ENCODE data around the gene NEDD4.
A peak's percentile ranks its signal among the peaks of the same experiment; 100 is the strongest.
"Not testable (repeated sequence)": the region's sequence is repeated elsewhere in the genome, so short reads cannot be mapped to it uniquely, and the experiment has no call there.

NEDD4 gene

GRCh38 chr15:56031402-56031801, 38.0 kb upstream of the NEDD4 start:
- H3K9ac ChIP-seq (ENCODE audit: low read depth, low read length), result no peak overlapping the region

DNA sequence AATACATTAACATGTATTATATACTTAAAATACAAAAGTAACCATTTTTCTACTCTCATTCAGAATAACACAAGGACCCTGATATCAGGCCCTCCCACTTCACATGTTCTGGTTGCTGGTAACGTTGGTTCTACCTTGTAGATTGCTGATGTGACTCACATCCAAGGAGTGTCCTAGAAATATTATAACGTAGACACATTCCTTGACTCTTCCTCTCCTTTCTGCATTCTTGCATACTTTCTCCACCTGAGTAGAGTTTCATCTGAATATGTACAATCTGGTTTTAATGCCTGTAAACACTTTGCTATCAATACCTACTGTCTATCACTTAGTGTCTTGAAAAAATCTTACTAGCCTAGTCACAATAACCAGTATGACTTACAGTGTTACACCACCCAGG, 35.0 kb upstream of the NEDD4 start:
- Histone ChIP-seq H3K4me3 (ENCODE audit: low read length) (no peak overlapping the region), H3K36me3 (ENCODE audit: insufficient read depth, low read length) (no peaks in the 10 kb centered on the region), H3K27me3 (ENCODE audit: control insufficient read depth, insufficient read depth, low read length) (no peaks in the 10 kb centered on the region), H3K9me3 (replicated peaks; ENCODE audit: low read length) (no peaks in the 10 kb centered on the region), H3K4me1 (ENCODE audit: control insufficient read depth, insufficient read depth, low read length) (no peaks in the 10 kb centered on the region), H3K4me2 (ENCODE audit: low read length) (no peak overlapping the region), H3K9ac (ENCODE audit: low read depth, low read length) (no peak overlapping the region)

More at GRCh38 chr15:56031402-56031801, 38.0 kb upstream of the NEDD4 start:
- Histone ChIP-seq H3K9me3 (replicated peaks; ENCODE audit: low read length) (no peaks in the 10 kb centered on the region), H3K4me1 (ENCODE audit: control insufficient read depth, insufficient read depth, low read length) (no peaks in the 10 kb centered on the region), H3K27me3 (ENCODE audit: control insufficient read depth, insufficient read depth, low read length) (no peaks in the 10 kb centered on the region), H3K36me3 (ENCODE audit: insufficient read depth, low read length) (no peaks in the 10 kb centered on the region), H3K4me3 (ENCODE audit: low read length) (no peak overlapping the region), H3K4me2 (ENCODE audit: low read length) (no peak overlapping the region)

DNA sequence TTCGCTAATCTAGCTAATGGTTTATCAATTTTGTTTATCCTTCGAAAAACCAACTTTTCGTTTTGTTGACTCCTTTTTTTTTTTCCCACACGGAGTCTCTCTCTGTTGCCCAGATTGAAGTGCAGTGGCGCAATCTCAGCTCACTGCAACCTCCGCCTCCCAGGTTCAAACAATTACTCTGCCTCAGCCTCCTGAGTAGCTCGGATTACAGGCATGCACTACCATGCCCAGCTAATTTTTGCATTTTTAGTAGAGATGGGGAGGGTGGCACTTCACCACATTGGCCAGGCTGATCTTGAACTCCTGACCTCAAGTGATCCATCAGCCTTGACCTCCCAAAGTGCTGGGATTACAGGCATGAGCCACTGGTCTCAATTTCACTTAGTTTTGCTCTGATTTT, 29.7 kb upstream of the NEDD4 start:
- not testable (repeated sequence) for H3K4me1 ChIP-seq (ENCODE audit: control insufficient read depth, insufficient read depth, low read length)

GRCh38 chr15:56019819-56020486, 26.5 kb upstream of the NEDD4 start:
- Histone ChIP-seq H3K4me2 (ENCODE audit: low read length) (no peak overlapping the region), H3K4me3 (ENCODE audit: low read length) (no peak overlapping the region), H3K4me1 (ENCODE audit: control insufficient read depth, insufficient read depth, low read length) (no peaks in the 10 kb centered on the region), H3K9me3 (replicated peaks; ENCODE audit: low read length) (no peaks in the 10 kb centered on the region), H3K27me3 (ENCODE audit: control insufficient read depth, insufficient read depth, low read length) (no peaks in the 10 kb centered on the region), H3K9ac (ENCODE audit: low read depth, low read length) (no peak overlapping the region), H3K36me3 (ENCODE audit: insufficient read depth, low read length) (no peaks in the 10 kb centered on the region)

More for the DNA sequence above, 29.7 kb upstream of the NEDD4 start:
- H3K9me3 ChIP-seq (replicated peaks; ENCODE audit: low read length); H3K4me3 ChIP-seq (ENCODE audit: low read length); H3K4me2 ChIP-seq (ENCODE audit: low read length); H3K9ac ChIP-seq (ENCODE audit: low read depth, low read length); H3K36me3 ChIP-seq (ENCODE audit: insufficient read depth, low read length); H3K27me3 ChIP-seq (ENCODE audit: control insufficient read depth, insufficient read depth, low read length): not testable (repeated sequence)

DNA sequence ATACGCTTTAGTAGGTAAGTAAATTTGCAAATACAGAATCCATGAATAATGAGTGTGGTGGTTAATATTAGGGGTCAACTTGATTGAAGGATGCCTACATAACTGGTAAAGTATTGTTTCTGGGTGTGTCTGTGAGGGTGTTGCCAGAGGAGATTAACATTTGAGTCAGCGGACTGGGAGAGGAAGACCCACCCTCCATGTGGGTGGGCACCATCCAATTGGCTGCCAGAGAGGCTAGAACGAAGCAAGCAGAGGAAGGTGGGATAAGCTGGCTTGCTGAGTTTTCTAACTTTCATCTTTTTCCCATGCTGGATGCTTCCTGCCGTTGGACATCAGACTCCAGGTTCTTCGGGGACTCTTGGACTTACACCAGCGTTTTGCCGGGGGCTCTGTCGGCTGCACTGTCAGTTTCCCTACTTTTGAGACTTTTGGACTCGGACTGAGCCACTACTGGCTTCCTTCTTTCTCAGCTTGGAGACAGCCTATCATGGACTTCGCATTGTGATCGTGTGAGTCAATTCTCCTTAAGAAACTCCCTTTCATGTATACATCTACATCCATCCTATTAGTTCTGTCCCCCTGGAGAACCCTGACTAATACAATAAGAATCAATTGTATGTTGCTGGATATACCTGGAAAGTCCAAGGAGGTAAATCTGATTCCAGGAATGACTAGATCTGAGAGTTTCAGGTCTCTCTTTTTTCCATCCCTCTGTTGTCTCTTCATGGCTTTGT, 25.8 kb upstream of the NEDD4 start:
- peaks cover 3% of the 10 kb centered on the region for H3K9me3 ChIP-seq (replicated peaks; ENCODE audit: low read length)
- H3K9ac ChIP-seq (ENCODE audit: low read depth, low read length), result no peak overlapping the region
- no peaks in the 10 kb centered on the region for H3K4me1 ChIP-seq (ENCODE audit: control insufficient read depth, insufficient read depth, low read length)

GRCh38 chr15:56017920-56018319, 24.5 kb upstream of the NEDD4 start:
- H3K4me2 ChIP-seq (ENCODE audit: low read length), result no peak overlapping the region
- no peaks in the 10 kb centered on the region for H3K4me1 ChIP-seq (ENCODE audit: control insufficient read depth, insufficient read depth, low read length)
- no peak overlapping the region for H3K9ac ChIP-seq (ENCODE audit: low read depth, low read length)
- peaks cover 3% of the 10 kb centered on the region for H3K9me3 ChIP-seq (replicated peaks; ENCODE audit: low read length)
- no peaks in the 10 kb centered on the region for H3K27me3 ChIP-seq (ENCODE audit: control insufficient read depth, insufficient read depth, low read length)
- H3K4me3 ChIP-seq (ENCODE audit: low read length), result no peak overlapping the region
- H3K36me3 ChIP-seq (ENCODE audit: insufficient read depth, low read length), result no peaks in the 10 kb centered on the region

More for the DNA sequence above, 25.8 kb upstream of the NEDD4 start:
- H3K27me3 ChIP-seq (ENCODE audit: control insufficient read depth, insufficient read depth, low read length), result no peaks in the 10 kb centered on the region
- H3K4me2 ChIP-seq (ENCODE audit: low read length), result no peak overlapping the region
- no peak overlapping the region for H3K4me3 ChIP-seq (ENCODE audit: low read length)
- no peaks in the 10 kb centered on the region for H3K36me3 ChIP-seq (ENCODE audit: insufficient read depth, low read length)

GRCh38 chr15:56017511-56017910, 24.1 kb upstream of the NEDD4 start:
- no peaks in the 10 kb centered on the region for H3K36me3 ChIP-seq (ENCODE audit: insufficient read depth, low read length)
- no peak overlapping the region for H3K4me3 ChIP-seq (ENCODE audit: low read length)
- no peak overlapping the region for H3K9ac ChIP-seq (ENCODE audit: low read depth, low read length)
- H3K9me3 ChIP-seq (replicated peaks; ENCODE audit: low read length), result peaks cover 3% of the 10 kb centered on the region
- H3K4me1 ChIP-seq (ENCODE audit: control insufficient read depth, insufficient read depth, low read length), result no peaks in the 10 kb centered on the region
- H3K4me2 ChIP-seq (ENCODE audit: low read length), result no peak overlapping the region
- H3K27me3 ChIP-seq (ENCODE audit: control insufficient read depth, insufficient read depth, low read length), result no peaks in the 10 kb centered on the region

- Histone ChIP-seq H3K36me3 (ENCODE audit: insufficient read depth, low read length) (no peaks in the 10 kb centered on the region), H3K9ac (ENCODE audit: low read depth, low read length) (no peak overlapping the region), H3K27me3 (ENCODE audit: control insufficient read depth, insufficient read depth, low read length) (no peaks in the 10 kb centered on the region), H3K4me2 (ENCODE audit: low read length) (no peak overlapping the region), H3K4me1 (ENCODE audit: control insufficient read depth, insufficient read depth, low read length) (no peaks in the 10 kb centered on the region), H3K4me3 (ENCODE audit: low read length) (no peak overlapping the region), H3K9me3 (replicated peaks; ENCODE audit: low read length) (peaks cover 3% of the 10 kb centered on the region)
Measured at GRCh38 chr15:56016281-56016680, 22.9 kb upstream of the NEDD4 start.

- Histone ChIP-seq H3K27me3 (ENCODE audit: control insufficient read depth, insufficient read depth, low read length) (no peaks in the 10 kb centered on the region), H3K9me3 (replicated peaks; ENCODE audit: low read length) (peaks cover 3% of the 10 kb centered on the region), H3K9ac (ENCODE audit: low read depth, low read length) (no peak overlapping the region), H3K4me3 (ENCODE audit: low read length) (no peak overlapping the region), H3K4me1 (ENCODE audit: control insufficient read depth, insufficient read depth, low read length) (no peaks in the 10 kb centered on the region), H3K4me2 (ENCODE audit: low read length) (no peak overlapping the region), H3K36me3 (ENCODE audit: insufficient read depth, low read length) (no peaks in the 10 kb centered on the region)
Measured at GRCh38 chr15:56014677-56015076, 21.3 kb upstream of the NEDD4 start.

DNA sequence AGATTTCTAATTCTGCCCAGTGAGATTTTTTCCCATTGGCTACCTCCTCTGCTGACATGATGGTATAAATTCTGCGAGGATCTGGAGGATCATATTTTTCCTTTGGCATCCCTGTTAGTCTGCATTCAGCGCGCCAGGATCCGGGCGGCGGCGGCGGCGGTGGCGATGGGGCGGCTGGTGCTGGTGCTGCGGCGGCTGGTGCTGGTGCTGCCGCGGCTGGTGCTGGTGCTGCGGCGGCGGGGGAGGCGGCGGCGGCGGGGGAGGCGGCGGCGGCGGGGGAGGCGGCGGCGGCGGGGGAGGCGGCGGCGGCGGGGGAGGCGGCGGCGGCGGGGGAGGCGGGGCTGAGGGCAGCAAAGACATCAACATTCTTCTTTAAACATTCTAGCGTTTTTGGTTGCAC, 13.6 kb upstream of the NEDD4 start:
- H3K9ac ChIP-seq (ENCODE audit: low read depth, low read length), result peak overlapping the region; percentile 79

DNA sequence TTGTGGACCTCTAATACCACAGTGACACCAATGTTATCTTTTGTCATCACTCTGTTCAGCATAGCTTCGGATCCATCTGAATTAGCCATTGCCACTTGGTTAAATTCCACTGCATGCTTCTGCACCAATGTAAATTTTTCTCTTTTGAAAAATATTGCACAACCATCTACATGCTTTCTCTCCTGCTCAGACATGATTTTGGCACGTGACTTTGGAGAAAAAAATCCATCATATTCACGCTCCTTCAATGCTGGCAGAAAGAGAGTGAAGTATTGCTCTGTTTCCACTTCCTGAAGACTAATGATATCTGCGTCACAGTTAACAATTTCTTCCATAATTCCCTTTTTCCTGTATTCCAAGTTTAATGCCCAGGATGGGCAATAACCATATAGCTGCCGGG, 13.0 kb upstream of the NEDD4 start:
- Histone ChIP-seq H3K4me3 (ENCODE audit: low read length) (peak overlapping the region; percentile 70), H3K9ac (ENCODE audit: low read depth, low read length) (peak overlapping the region; percentile 79)
- H3K27me3 ChIP-seq (ENCODE audit: control insufficient read depth, insufficient read depth, low read length), result not testable (repeated sequence)

More for the DNA sequence above, 13.6 kb upstream of the NEDD4 start:
- H3K4me1 ChIP-seq (ENCODE audit: control insufficient read depth, insufficient read depth, low read length); H3K36me3 ChIP-seq (ENCODE audit: insufficient read depth, low read length); H3K27me3 ChIP-seq (ENCODE audit: control insufficient read depth, insufficient read depth, low read length); H3K9me3 ChIP-seq (replicated peaks; ENCODE audit: low read length): not testable (repeated sequence)
- Histone ChIP-seq H3K4me2 (ENCODE audit: low read length) (peak overlapping the region; percentile 84), H3K4me3 (ENCODE audit: low read length) (peak overlapping the region; percentile 70)

DNA sequence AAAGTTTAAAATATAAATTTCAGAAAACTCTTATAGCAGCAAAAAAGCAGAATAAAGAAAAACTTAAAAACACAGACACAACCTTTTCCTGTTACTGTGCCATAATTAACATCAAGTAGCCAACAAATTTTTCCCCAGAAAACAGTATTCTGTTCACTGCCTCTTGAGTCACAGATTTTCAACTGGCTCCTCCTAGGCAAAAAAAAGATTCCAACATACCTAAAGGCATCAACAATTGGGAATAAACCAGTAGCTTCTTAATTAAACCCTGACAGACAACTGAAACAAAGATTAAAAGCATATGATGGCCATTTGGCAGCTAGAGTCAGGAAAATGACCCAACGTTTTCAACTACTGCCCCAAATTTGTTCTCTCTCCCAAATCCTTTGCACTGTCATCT, 10.9 kb upstream of the NEDD4 start:
- not testable (repeated sequence) for H3K9me3 ChIP-seq (replicated peaks; ENCODE audit: low read length); H3K4me3 ChIP-seq (ENCODE audit: low read length); H3K36me3 ChIP-seq (ENCODE audit: insufficient read depth, low read length); H3K27me3 ChIP-seq (ENCODE audit: control insufficient read depth, insufficient read depth, low read length); H3K9ac ChIP-seq (ENCODE audit: low read depth, low read length); H3K4me2 ChIP-seq (ENCODE audit: low read length); H3K4me1 ChIP-seq (ENCODE audit: control insufficient read depth, insufficient read depth, low read length)

More for the DNA sequence above, 13.0 kb upstream of the NEDD4 start:
- H3K36me3 ChIP-seq (ENCODE audit: insufficient read depth, low read length); H3K4me1 ChIP-seq (ENCODE audit: control insufficient read depth, insufficient read depth, low read length); H3K9me3 ChIP-seq (replicated peaks; ENCODE audit: low read length): not testable (repeated sequence)
- peak overlapping the region; percentile 84 for H3K4me2 ChIP-seq (ENCODE audit: low read length)
